WTC11 (cell line): ENCODE results near the gene KRTAP10-6. TPM values are rescaled to one million over a fixed set of nuclear protein-coding genes. Genes with fewer than 3 reads are reported as not detected.

Experiments used
- ATAC-seq: fragments of 200-7000 bp; cut with Tn5 transposase; 2 replicates; pipeline ENCODE4 v1.10.0; 2021; ENCODE audit warnings: mild to moderate bottlenecking, moderate library complexity
- CTCF ChIA-PET: fragments of 300-600 bp; sonication (Branson Sonifier 250); formaldehyde crosslinking; loops from one replicate; lab custom pipeline; 2021; ENCODE audit warnings: antibody characterized with exemption; lab: Charles Lee
- POLR2A ChIA-PET: fragments of 350-600 bp; sonication (Branson Sonifier 250); formaldehyde crosslinking; loops from one replicate; lab custom pipeline; 2021; ENCODE audit warnings: antibody characterized with exemption; lab: Charles Lee
- DNase-seq: peaks from one replicate; pipeline ENCODE4 v3.0.0; 2021; ENCODE audit warnings: low spot score
- H3K27ac Mint-ChIP-seq: 2 replicates; pipeline ENCODE4 v1.8.0; 2021; ENCODE audit warnings: mixed read lengths
- H3K27me3 Mint-ChIP-seq: 2 replicates; pipeline ENCODE4 v1.8.0; 2021; ENCODE audit warnings: low read depth, mild to moderate bottlenecking, moderate library complexity, mixed read lengths
- H3K36me3 Mint-ChIP-seq: 2 replicates; pipeline ENCODE4 v1.8.0; 2021; ENCODE audit warnings: mixed read lengths
- H3K4me1 Mint-ChIP-seq: 2 replicates; pipeline ENCODE4 v1.8.0; 2022; ENCODE audit warnings: mixed read lengths
- H3K4me3 Mint-ChIP-seq: 2 replicates; pipeline ENCODE4 v1.8.0; 2021; ENCODE audit warnings: mild to moderate bottlenecking, moderate library complexity, mixed read lengths
- H3K9me3 Mint-ChIP-seq: 2 replicates; pipeline ENCODE4 v1.8.0; 2021; ENCODE audit warnings: mixed read lengths
- ATF1 ChIP-seq: sonication (generic); formaldehyde crosslinking; IDR thresholded peaks from 2 replicates; pipeline ENCODE4 v1.8.1; 2023; ENCODE audit warnings: mild to moderate bottlenecking, moderate library complexity, missing genetic modification reagents
- CDX4 ChIP-seq: fragments of 250-450 bp; sonication (Bioruptor Pico); IDR thresholded peaks from 2 replicates; pipeline ENCODE4 v1.9.0; 2021; ENCODE audit warnings: moderate library complexity, mild to moderate bottlenecking, inconsistent platforms, borderline replicate concordance
- CREM ChIP-seq: sonication (generic); formaldehyde crosslinking; IDR thresholded peaks from 2 replicates; pipeline ENCODE4 v1.8.1; 2022; ENCODE audit warnings: mild to moderate bottlenecking, missing genetic modification reagents, moderate library complexity
- EMX1 ChIP-seq: fragments of 250-450 bp; sonication (Bioruptor Pico); IDR thresholded peaks from 2 replicates; pipeline ENCODE4 v1.8.0; 2021; ENCODE audit warnings: mild to moderate bottlenecking
- FOXK1 ChIP-seq: sonication (generic); formaldehyde crosslinking; IDR thresholded peaks from 2 replicates; pipeline ENCODE4 v1.8.0; 2022; ENCODE audit warnings: mild to moderate bottlenecking, moderate library complexity, missing genetic modification reagents
- IRF1 ChIP-seq: sonication (generic); formaldehyde crosslinking; IDR thresholded peaks from 2 replicates; pipeline ENCODE4 v1.8.0; 2023; ENCODE audit warnings: missing genetic modification reagents
- JUN ChIP-seq: sonication (generic); formaldehyde crosslinking; IDR thresholded peaks from 2 replicates; pipeline ENCODE4 v1.8.0; 2023; ENCODE audit warnings: mild to moderate bottlenecking, missing genetic modification reagents
- KAT7 ChIP-seq: sonication (generic); formaldehyde crosslinking; IDR thresholded peaks from 2 replicates; pipeline ENCODE4 v1.8.1; 2023; ENCODE audit warnings: missing genetic modification reagents, mild to moderate bottlenecking, borderline replicate concordance
- MXD4 ChIP-seq: fragments of 250-450 bp; sonication (Bioruptor Pico); IDR thresholded peaks from 2 replicates; pipeline ENCODE4 v1.8.0; 2021; ENCODE audit warnings: mild to moderate bottlenecking, moderate library complexity, borderline replicate concordance
- NR1H2 ChIP-seq: sonication (generic); formaldehyde crosslinking; IDR thresholded peaks from 2 replicates; pipeline ENCODE4 v1.9.0; 2021; ENCODE audit warnings: mild to moderate bottlenecking, moderate library complexity, missing genetic modification reagents
- PRRX2 ChIP-seq: fragments of 250-450 bp; sonication (Bioruptor Pico); IDR thresholded peaks from 2 replicates; pipeline ENCODE4 v1.8.0; 2021; ENCODE audit warnings: mild to moderate bottlenecking
- TCF7 ChIP-seq: sonication (generic); formaldehyde crosslinking; IDR thresholded peaks from 2 replicates; pipeline ENCODE4 v1.8.0; 2022; ENCODE audit warnings: mild to moderate bottlenecking, low read depth, missing genetic modification reagents, moderate library complexity
- USF1 ChIP-seq: sonication (generic); formaldehyde crosslinking; IDR thresholded peaks from 2 replicates; pipeline ENCODE4 v1.8.0; 2022; ENCODE audit warnings: mild to moderate bottlenecking, missing genetic modification reagents
- ZBTB21 ChIP-seq: sonication (generic); formaldehyde crosslinking; IDR thresholded peaks from 2 replicates; pipeline ENCODE4 v1.8.1; 2023; ENCODE audit warnings: mild to moderate bottlenecking, missing genetic modification reagents, borderline replicate concordance
- ZNF263 ChIP-seq: sonication (generic); formaldehyde crosslinking; IDR thresholded peaks from 2 replicates; pipeline ENCODE4 v1.8.1; 2022; ENCODE audit warnings: low read depth, mild to moderate bottlenecking, moderate library complexity, missing genetic modification reagents
- ZNF281 ChIP-seq: sonication (generic); formaldehyde crosslinking; IDR thresholded peaks from 2 replicates; pipeline ENCODE4 v1.8.0; 2023; ENCODE audit warnings: mild to moderate bottlenecking, missing genetic modification reagents
- ZNF396 ChIP-seq: fragments of 250-450 bp; sonication (Bioruptor Pico); IDR thresholded peaks from 2 replicates; pipeline ENCODE4 v1.8.0; 2021; ENCODE audit warnings: mild to moderate bottlenecking, moderate library complexity, borderline replicate concordance
- ZNF416 ChIP-seq: fragments of 250-450 bp; sonication (Bioruptor Pico); IDR thresholded peaks from 2 replicates; pipeline ENCODE4 v1.9.0; 2021; ENCODE audit warnings: mild to moderate bottlenecking, inconsistent platforms
- ZNF532 ChIP-seq: fragments of 250-450 bp; sonication (Bioruptor Pico); IDR thresholded peaks from 2 replicates; pipeline ENCODE4 v1.9.0; 2021; ENCODE audit warnings: mild to moderate bottlenecking, borderline replicate concordance
- total RNA-seq: library from RNA; stranded (reverse); gene quantifications from 3 replicates; pipeline ENCODE4 v1.2.3, GENCODE V29; 2021
- TF ChIP-seq, protein P1 (sequence below): fragments of 250-450 bp; sonication (Bioruptor Pico); IDR thresholded peaks from 2 replicates; pipeline ENCODE4 v1.9.0; 2021; ENCODE audit warnings: mild to moderate bottlenecking
- TF ChIP-seq, protein P2 (sequence below): sonication (generic); formaldehyde crosslinking; IDR thresholded peaks from 2 replicates; pipeline ENCODE4 v1.8.1; 2023; ENCODE audit warnings: mild to moderate bottlenecking, missing genetic modification reagents
- TF ChIP-seq, protein P3 (sequence below): sonication (generic); formaldehyde crosslinking; IDR thresholded peaks from 2 replicates; pipeline ENCODE4 v1.8.1; 2023; ENCODE audit warnings: mild to moderate bottlenecking, missing genetic modification reagents

KRTAP10-6 gene
- total RNA-seq, 1 experiment from 2014 or later = 0.17 TPM

- TF ChIP-seq TCF7 (CRISPR knock-in tag) (no peak), FOXK1 (no peak), MXD4 (no peak), EMX1 (CRISPR knock-in tag) (no peak), ATF1 (no peak), JUN (CRISPR knock-in tag) (no peak), ZNF281 (no peak), USF1 (CRISPR knock-in tag) (no peak), ZNF396 (CRISPR knock-in tag) (no peak), CREM (no peak), CDX4 (CRISPR knock-in tag) (no peak), ZNF416 (CRISPR knock-in tag) (no peak), ZNF532 (no peak), KAT7 (CRISPR knock-in tag) (no peak)
- TF ChIP-seq, protein P1, sequence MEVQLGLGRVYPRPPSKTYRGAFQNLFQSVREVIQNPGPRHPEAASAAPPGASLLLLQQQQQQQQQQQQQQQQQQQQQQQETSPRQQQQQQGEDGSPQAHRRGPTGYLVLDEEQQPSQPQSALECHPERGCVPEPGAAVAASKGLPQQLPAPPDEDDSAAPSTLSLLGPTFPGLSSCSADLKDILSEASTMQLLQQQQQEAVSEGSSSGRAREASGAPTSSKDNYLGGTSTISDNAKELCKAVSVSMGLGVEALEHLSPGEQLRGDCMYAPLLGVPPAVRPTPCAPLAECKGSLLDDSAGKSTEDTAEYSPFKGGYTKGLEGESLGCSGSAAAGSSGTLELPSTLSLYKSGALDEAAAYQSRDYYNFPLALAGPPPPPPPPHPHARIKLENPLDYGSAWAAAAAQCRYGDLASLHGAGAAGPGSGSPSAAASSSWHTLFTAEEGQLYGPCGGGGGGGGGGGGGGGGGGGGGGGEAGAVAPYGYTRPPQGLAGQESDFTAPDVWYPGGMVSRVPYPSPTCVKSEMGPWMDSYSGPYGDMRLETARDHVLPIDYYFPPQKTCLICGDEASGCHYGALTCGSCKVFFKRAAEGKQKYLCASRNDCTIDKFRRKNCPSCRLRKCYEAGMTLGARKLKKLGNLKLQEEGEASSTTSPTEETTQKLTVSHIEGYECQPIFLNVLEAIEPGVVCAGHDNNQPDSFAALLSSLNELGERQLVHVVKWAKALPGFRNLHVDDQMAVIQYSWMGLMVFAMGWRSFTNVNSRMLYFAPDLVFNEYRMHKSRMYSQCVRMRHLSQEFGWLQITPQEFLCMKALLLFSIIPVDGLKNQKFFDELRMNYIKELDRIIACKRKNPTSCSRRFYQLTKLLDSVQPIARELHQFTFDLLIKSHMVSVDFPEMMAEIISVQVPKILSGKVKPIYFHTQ (CRISPR knock-in tag) = no peak
- DNase-seq (no peak), ATAC-seq (no peak)
- H3K36me3 Mint-ChIP-seq = peaks cover 33% of the 10 kb centered on the region
- no peaks in the 10 kb centered on the region for H3K4me1 Mint-ChIP-seq
- H3K9me3 Mint-ChIP-seq = peaks cover 51% of the 10 kb centered on the region
- no peak overlapping the region for H3K27ac Mint-ChIP-seq
- H3K27me3 Mint-ChIP-seq = peaks cover 4% of the 10 kb centered on the region
- no peak overlapping the region for H3K4me3 Mint-ChIP-seq
- POLR2A ChIA-PET = no interaction called here
- CTCF ChIA-PET = no interaction called here
These were observed 16.9 kb upstream of the KRTAP10-6 start for GRCh38 chr21:44609193-44609592.

DNA sequence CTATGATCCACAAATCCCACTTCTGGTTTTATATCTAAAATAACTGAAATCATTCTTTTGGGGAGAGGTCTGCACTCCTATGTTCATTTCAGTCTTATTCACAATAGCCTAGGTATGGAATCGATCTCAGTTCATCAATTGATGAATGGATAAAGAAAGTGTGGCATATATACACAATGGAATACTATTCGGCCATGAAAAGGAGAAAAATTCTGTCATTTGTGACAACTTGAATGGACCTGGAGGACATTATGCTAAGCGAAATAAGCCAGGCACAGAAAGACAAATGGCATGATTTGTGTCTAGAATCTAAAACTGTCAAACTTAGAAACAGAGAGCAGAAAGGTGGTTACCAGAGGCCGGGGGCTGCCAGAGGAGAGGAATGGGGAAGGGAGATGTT is 14.2 kb upstream of the KRTAP10-6 start:
- H3K9me3 Mint-ChIP-seq = peaks cover 53% of the 10 kb centered on the region
- peaks cover 2% of the 10 kb centered on the region; the same call in 1 of the 2 replicates for H3K4me1 Mint-ChIP-seq
- H3K27me3 Mint-ChIP-seq = peaks cover 3% of the 10 kb centered on the region
- ATAC-seq (no peak), DNase-seq (no peak)
- POLR2A ChIA-PET = no interaction called here
- peaks cover 27% of the 10 kb centered on the region for H3K36me3 Mint-ChIP-seq
- H3K27ac Mint-ChIP-seq = no peak overlapping the region
- CTCF ChIA-PET = no interaction called here
- H3K4me3 Mint-ChIP-seq = no peak overlapping the region
- TF ChIP-seq ZNF263 (CRISPR knock-in tag) = no peak
- no peak for TF ChIP-seq PRRX2
- TF ChIP-seq NR1H2 (CRISPR knock-in tag) = no peak
- TF ChIP-seq IRF1 = no peak
- TF ChIP-seq, protein P2, sequence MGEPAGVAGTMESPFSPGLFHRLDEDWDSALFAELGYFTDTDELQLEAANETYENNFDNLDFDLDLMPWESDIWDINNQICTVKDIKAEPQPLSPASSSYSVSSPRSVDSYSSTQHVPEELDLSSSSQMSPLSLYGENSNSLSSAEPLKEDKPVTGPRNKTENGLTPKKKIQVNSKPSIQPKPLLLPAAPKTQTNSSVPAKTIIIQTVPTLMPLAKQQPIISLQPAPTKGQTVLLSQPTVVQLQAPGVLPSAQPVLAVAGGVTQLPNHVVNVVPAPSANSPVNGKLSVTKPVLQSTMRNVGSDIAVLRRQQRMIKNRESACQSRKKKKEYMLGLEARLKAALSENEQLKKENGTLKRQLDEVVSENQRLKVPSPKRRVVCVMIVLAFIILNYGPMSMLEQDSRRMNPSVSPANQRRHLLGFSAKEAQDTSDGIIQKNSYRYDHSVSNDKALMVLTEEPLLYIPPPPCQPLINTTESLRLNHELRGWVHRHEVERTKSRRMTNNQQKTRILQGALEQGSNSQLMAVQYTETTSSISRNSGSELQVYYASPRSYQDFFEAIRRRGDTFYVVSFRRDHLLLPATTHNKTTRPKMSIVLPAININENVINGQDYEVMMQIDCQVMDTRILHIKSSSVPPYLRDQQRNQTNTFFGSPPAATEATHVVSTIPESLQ (CRISPR knock-in tag) = no peak
- no peak for TF ChIP-seq ZBTB21 (CRISPR knock-in tag)
- TF ChIP-seq, protein P3, sequence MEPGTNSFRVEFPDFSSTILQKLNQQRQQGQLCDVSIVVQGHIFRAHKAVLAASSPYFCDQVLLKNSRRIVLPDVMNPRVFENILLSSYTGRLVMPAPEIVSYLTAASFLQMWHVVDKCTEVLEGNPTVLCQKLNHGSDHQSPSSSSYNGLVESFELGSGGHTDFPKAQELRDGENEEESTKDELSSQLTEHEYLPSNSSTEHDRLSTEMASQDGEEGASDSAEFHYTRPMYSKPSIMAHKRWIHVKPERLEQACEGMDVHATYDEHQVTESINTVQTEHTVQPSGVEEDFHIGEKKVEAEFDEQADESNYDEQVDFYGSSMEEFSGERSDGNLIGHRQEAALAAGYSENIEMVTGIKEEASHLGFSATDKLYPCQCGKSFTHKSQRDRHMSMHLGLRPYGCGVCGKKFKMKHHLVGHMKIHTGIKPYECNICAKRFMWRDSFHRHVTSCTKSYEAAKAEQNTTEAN (CRISPR knock-in tag) = no peak
